LNCAP (cell line): Measurements from ENCODE around the gene UBE2G1.

Source experiments
- TF ChIP-seq, protein P1 (sequence below): fragments of 450-650 bp; IDR thresholded peaks from 2 replicates; pipeline ENCODE4 v1.5.1; 2017; ENCODE audit warnings: mild to moderate bottlenecking

The UBE2G1 gene

DNA sequence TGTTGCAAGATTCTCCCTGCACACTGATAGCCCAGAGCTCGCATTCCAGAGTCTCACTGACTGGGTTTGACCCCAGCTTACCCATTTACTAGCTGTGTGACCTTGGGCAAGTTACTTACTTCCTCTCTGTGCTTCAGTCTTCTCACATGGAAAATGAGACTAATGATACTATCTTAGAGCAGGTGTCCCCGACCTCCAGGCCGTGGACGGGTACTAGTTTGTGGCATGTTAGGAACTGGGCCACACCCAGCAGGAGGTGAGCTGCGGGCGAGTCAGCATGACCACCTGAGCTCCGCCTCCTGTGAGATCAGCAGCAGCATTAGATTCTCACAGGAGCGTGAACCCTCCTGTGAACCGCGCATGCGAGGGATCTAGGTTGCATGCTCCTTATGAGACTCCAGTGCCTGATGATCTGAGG is 118.5 kb downstream of the UBE2G1 start:
- TF ChIP-seq, protein P1, sequence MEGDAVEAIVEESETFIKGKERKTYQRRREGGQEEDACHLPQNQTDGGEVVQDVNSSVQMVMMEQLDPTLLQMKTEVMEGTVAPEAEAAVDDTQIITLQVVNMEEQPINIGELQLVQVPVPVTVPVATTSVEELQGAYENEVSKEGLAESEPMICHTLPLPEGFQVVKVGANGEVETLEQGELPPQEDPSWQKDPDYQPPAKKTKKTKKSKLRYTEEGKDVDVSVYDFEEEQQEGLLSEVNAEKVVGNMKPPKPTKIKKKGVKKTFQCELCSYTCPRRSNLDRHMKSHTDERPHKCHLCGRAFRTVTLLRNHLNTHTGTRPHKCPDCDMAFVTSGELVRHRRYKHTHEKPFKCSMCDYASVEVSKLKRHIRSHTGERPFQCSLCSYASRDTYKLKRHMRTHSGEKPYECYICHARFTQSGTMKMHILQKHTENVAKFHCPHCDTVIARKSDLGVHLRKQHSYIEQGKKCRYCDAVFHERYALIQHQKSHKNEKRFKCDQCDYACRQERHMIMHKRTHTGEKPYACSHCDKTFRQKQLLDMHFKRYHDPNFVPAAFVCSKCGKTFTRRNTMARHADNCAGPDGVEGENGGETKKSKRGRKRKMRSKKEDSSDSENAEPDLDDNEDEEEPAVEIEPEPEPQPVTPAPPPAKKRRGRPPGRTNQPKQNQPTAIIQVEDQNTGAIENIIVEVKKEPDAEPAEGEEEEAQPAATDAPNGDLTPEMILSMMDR = no peak

DNA sequence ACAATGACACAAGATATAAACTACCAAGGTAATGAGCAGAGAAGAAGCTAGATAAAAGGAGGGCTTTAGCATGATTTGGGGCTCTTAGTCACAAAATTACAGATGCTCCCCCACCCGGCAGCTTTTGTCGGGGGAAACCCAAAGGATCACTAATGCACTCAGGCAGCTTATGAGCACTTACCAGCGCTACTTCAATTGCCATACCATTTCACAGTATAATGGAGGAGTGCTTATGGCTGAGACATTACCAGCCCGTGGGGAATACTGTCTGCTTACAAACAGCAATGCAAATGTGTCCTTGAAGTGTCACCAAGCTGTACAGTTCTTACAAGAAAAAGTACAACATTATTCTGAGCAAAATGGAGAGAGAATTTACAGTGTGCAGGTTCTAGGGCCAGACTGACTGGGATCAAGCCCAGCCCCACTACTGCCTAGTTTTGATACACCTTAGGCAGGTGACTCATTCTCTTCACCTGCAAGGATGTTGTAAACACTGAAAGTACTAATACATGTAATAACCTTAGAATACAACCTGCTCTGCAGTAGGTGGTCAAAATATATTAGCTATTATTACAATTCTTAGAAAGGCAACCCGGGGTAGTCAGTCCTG is 119.0 kb downstream of the UBE2G1 start:
- TF ChIP-seq, protein P1 = no peak

DNA sequence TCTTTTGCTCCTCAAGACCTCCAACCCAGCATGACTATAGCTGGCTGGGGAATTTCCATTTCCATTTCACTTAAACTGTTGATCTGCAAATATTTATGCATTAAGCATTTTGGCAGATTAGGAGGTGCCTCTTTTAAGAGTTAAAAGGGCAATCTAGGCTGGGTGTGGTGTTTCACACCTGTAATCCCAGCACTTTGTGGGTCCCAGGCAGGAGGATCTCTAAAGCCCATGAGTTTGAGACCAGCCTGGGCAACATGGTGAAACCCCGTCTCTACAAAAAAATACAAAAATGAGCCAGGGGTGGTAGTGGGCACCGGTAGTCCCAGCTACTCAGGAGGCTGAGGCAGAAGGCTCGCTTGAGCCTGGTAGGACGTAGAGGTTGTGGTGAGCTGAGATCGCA is 119.8 kb downstream of the UBE2G1 start:
- TF ChIP-seq, protein P1 = no peak

DNA sequence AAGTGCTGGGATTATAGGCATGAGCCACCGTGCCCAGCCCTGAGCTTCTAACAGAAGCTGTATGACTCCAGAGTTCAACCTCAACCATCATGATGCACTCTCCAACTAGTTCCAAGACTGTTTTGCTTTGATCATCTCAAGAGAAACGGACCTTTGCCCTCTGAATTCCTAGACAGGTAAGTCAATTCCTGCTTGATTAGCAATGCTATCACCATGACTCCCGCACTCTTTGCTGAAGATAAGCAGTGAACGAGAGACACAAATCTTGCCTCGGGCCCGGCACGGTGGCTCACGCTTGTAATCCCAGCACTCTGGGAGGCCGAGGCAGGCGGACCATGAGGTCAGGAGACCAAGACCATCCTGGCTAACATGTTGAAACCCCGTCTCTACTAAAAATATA is 124.9 kb downstream of the UBE2G1 start:
- TF ChIP-seq, protein P1 = no peak

DNA sequence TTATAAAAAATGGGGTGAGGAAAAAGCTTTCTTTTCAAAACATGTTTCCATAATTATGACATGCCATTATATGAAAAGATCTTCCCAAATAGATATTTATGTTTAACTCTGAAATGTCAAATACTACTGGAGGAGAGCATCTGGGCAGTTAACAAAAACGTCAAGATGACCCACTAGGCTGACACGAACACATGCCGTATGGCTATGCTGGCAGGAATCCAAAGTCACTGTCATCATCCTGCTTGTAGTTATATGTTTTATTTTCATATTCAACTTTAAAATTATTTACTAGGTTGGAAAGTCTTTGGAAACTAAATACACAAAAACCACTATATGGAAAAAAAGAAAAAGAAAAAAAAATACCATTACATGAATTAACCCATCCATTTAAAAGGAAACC is 130.0 kb downstream of the UBE2G1 start:
- TF ChIP-seq, protein P1 = no peak

DNA sequence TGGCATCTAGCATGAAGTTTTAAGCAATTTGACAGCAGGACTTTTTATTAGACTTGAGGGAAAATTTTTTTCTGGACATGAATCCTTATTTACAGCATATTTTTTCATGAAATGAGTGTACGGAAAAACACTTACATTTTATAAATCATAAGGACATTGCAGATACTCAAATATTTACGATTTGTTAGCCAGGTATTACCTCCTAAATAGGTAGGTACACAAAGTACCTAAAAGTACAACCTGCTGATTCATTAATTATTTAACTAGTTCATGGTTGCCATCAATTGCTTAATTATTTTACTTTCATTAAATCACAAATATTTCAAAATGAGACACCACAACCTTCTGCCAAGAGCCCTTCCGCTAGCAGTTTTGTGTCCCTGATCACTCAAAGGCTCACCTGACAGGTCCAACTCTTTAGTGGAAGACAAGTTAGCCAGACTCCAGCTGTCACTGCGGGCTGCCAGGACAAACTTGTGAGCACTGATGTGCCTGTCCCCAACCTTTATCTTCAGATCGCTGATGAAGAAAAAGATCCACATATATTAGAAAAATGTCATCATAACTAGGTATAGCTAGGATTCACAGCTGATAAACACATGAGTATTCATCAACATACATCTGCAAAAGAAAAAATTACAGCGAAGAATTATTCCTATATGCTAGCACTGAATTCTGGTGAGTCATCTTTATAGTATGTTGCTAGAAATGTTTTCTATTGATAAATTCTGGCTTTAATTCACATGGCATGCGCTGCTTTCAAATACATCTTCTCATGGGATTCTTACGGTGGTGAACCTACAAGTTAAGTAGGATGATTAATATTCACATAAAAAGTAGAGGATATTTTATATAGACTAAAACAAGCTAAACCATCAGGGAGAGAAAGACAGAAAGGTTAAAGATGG is 130.8 kb downstream of the UBE2G1 start:
- TF ChIP-seq, protein P1 = no peak

DNA sequence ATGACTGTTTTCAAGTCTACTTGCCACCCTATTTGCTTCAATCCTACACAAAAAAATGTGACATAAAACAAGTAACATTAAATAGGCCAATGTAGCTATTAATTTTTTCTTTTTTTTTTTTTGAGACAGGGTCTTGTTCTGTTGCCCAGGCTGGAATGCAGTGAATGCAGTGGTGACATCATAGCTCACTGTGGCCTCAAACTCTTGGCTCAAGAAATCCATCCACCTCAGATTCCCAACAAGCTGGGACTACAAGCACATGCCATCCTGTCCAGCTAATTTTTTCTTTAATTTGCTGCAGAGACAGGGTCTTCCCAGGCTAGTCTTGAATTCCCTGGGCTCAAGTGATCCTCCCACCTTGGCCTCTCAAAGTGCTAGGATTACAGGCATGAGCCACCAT is 132.1 kb downstream of the UBE2G1 start:
- TF ChIP-seq, protein P1 = no peak
